Coronary artery (tissue), 2 donors: ENCODE measurements around the gene TM4SF20.
"Not testable (repeated sequence)": the region's sequence is repeated elsewhere in the genome, so short reads cannot be mapped to it uniquely, and the experiment has no call there.

Experiments
- DNase-seq: peaks from one replicate; pipeline ENCODE4 v3.0.0-alpha.2; 2017; ENCODE audit warnings: low spot score
- H3K27ac ChIP-seq, 2 donors: fragments of 200-600 bp; sonication (generic); one replicate each; pipeline ENCODE4 v1.5.1; 2016 to 2019
- H3K4me3 ChIP-seq: fragments of 200-600 bp; sonication (generic); 2 replicates; pipeline ENCODE4 v1.5.1; 2016; ENCODE audit warnings: mild to moderate bottlenecking, moderate library complexity
- CTCF ChIP-seq: fragments of 200-600 bp; sonication (generic); IDR thresholded peaks from one replicate; pipeline ENCODE4 v1.5.1; 2019; ENCODE audit warnings: antibody characterized with exemption

The TM4SF20 gene

GRCh38 chr2:227386630-227387029 is 7.5 kb upstream of the TM4SF20 start:
- no peak overlapping the region for H3K4me3 ChIP-seq
- H3K27ac ChIP-seq = no peak overlapping the region
- DNase-seq = no peak
- no peak for TF ChIP-seq CTCF

GRCh38 chr2:227383686-227384085 is 4.6 kb upstream of the TM4SF20 start:
- DNase-seq = no peak
- no peak overlapping the region for H3K27ac ChIP-seq
- H3K4me3 ChIP-seq = no peak overlapping the region
- no peak for TF ChIP-seq CTCF

GRCh38 chr2:227382241-227382835 is 3.2 kb upstream of the TM4SF20 start:
- H3K27ac ChIP-seq, H3K4me3 ChIP-seq, DNase-seq: not testable (repeated sequence)

- no peak overlapping the region for H3K27ac ChIP-seq
- H3K4me3 ChIP-seq = no peak overlapping the region
- TF ChIP-seq CTCF = no peak
- no peak for DNase-seq
These were observed 729 bp downstream of the TM4SF20 start for GRCh38 chr2:227378371-227378782.

- Histone ChIP-seq H3K4me3 (no peak overlapping the region), H3K27ac (no peak overlapping the region)
- no peak for TF ChIP-seq CTCF
- no peak for DNase-seq
These were observed 1.4 kb downstream of the TM4SF20 start for GRCh38 chr2:227377467-227378351.

- Histone ChIP-seq H3K27ac (no peak overlapping the region), H3K4me3 (no peak overlapping the region)
- TF ChIP-seq CTCF = no peak
- DNase-seq = no peak
These were observed 2.3 kb downstream of the TM4SF20 start for GRCh38 chr2:227376656-227377396.

GRCh38 chr2:227374158-227374557 is 4.9 kb downstream of the TM4SF20 start:
- DNase-seq = no peak
- no peak for TF ChIP-seq CTCF
- Histone ChIP-seq H3K4me3 (no peak overlapping the region), H3K27ac (no peak overlapping the region)
